NCI-H187 treated with DMSO at 0.1 percent for 48 hours (cell line): Measurements from ENCODE around the gene TUBA4A.
"Not testable (repeated sequence)": the region's sequence is repeated elsewhere in the genome, so short reads cannot be mapped to it uniquely, and the experiment has no call there.

ENCODE experiments used
- DNase-seq: peaks from one replicate; lab custom pipeline; 2025; lab: John Stamatoyannopoulos, UW

TUBA4A gene

DNA sequence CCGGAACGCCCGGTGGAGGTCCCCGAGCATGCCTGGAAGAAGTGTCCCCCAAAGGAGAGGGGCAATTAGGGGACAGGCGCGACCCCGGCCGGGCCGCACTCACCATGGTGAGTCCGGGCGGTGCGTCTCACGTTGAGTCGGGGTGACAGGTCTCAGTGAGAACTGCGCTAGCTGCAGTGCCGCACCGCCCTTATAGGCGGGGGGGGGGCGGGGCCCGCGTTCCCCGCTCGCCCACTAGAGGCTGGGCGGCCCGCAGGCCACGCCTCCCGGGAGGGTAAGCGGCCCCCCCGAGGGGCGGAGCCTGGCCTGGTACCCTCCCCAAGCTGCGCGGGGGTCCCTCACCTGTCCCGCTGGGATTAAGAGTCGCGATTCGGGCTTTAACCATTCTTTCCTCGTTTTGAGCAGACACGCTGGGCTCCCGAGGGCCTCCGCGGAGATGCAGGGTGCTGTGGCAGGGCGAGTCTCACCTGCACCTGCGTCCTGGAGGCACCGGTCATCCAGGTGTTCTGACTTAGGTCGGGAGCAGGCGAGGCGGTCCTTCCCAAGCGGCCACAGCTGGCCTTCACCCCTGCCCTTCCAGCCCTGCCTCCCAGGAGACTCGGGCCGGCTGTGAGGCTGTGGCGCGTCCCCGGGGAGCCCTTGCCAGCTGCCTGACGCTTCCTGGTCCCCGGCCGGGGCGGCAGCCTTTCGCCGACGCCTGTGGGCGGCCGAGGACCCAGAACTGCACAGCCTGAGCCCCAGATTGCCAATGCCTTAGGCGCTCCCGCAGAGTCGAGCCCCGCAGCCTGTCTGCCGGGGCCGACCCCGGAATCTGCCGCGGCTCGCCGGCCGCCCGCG, at the start of gene TUBA4A:
TUBA4A (minus strand) TSS at position 166 of the 837 bp plus-strand sequence; CDS start at position 106, 60 bp downstream.
- no peak for DNase-seq

DNA sequence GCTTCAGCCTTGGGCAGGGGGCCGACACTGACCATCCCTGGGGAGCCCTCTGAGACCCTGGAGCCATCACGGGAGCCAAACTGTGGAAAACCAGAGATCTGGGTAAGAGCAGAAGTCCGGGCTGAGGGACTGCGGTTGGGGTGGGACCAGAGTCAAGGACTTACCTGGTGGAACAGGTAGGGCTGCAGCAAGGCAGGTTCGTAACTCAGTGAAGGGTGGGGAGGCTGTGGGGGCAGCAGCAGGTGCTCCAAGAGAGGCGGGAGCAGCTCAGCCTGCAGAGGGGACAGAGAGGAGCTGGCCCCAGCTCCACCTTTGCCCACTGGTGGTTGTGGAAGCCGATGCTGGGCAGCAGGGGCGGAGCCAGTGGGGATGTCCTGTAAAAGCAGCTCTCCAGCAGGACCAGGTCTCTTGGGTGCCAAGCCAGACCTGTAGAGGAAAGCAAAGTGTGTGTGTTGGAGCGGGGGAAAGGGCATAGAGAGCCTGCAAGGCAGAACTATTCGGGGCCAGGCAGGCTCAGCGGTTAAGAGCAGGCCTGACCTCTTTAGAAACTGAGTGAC, 48.8 kb upstream of the TUBA4A start:
- DNase-seq = no peak

DNA sequence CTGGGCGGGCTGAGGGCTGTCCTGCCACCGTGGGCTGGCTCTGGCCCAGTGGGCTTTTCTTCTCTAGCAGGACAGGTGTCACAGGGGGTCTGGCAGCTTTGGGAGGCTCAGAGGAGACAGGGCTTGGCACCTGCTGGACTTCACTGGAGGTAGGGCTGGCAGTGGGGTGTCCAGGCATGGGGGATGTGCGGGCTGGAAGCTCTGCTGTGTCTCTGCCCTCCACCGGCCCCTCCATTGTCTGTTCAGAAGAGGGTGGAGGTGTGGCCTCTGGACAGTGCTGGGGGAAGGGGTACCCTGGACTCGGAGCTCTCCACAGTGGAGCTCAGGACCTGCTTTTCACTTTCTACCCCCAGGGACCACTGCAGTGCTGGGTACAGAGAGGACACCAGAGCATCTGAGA, 46.3 kb upstream of the TUBA4A start:
- no peak for DNase-seq

DNA sequence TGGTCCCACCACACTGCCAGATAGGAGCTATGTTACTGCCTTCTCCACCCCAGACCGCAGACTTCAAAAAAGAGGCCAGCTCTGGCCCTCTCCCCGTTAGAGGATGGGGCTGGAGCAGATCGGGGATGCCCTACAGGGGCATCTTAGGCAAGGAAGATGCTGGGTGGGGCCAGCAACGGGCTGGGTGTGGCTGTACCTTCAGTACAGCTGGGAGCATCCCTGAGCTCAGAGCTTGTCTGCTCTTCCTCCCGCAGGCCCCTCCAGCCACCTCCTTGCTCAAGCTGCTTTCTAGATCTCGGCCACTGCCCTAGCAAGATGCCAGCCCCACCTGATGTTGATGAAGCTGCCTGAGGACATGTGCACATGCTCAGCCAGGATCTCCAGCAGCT, 45.6 kb upstream of the TUBA4A start:
- no peak for DNase-seq

DNA sequence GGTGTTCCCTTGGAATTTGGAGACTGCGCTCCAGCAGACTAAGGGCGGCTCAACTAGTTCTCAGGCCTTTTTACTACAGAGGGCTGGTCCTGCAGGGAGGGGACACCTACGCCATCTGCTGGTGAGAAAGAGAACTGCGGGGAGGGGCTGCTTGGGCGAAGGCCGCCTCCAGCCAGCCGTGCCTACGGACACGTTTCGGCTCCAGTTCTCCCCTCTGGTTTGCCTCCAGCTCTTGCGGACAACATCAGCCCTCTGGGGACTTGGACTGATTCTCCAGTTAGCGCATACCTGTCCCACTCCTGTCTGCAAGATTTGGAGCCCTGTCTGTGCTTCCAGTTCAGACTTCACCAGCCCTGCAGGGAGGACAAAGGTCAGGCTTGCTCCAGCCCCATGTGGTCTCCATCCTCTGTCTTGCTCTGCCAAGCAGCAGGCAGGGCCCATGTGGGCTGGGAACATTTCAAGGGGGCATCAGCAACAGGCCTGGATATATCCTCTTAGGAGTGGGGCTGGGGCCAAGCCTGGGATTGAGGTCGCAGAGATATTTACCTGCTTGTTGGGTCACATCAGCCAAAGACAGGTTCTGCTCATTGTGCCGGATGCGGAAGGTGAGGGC, 45.1 kb upstream of the TUBA4A start:
- peak; percentile 2 for DNase-seq

DNA sequence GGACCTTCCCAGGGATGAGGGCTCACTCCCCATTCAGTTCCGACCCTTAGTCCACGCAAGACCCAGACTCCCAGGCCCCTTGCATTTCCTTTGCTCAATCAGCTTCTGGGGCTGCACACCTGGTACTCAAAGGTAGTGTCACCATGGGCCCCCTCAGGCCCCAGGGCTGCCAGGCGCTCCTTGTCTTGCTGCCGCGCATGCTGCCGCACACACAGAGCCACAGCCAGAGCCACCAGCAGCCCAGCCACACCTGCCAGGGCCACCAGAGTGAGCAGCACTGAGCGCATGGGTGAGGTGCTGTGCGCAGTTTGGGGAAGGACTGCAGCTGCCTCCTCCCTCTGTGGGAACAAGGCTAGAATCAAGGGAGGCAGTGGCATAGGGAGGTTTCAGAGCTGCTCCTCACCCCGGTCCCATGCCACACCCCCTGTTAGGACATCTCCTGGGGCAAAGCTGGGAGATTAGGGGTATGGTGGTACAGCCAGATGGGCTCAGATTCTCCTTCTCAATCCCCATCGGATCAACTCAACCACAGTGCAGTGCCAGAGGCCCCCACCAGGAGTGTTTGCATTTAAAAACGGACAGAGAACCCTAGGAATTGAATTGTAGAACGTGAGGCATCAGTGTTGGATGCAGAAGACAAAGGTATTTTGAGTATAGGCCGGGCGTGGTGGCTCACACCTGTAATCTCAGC, 44.2 kb upstream of the TUBA4A start:
- DNase-seq = no peak

DNA sequence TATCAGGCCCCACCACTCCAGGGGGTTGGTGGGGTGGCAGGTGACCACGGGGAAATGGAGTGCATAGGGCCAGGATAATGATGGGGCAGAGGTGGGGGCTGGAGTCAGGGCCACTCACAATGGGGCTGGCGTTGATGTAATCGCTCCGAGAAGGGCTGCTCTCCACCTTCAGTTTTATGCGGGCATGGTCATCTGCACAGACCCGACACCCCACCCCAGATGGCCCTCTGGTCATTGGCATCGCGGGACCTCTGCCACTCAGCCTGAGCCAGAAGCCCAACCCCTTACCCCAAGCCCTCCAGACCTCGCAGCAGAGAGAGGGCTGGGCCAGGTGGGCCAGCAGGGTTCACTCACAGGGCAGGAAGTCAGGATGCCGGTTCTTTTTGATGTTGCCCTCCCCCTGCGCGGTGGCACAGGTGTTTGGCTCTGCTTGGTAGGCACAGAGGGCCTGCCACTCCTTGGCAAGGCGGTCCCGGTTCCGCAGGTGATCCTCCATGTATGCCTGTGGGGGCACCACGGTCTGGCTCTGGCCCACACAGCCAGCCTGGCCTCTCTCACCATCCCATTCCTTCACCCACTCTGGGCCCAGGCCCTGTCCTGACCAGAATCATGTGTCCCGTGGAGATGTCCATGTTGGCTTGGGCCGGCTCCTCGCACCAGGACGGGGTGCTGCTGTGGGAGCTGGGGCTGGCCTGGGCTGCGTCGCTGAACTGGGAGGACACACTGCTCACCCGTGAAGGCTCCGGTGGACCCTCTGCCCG, 43.1 kb upstream of the TUBA4A start:
- DNase-seq = no peak

DNA sequence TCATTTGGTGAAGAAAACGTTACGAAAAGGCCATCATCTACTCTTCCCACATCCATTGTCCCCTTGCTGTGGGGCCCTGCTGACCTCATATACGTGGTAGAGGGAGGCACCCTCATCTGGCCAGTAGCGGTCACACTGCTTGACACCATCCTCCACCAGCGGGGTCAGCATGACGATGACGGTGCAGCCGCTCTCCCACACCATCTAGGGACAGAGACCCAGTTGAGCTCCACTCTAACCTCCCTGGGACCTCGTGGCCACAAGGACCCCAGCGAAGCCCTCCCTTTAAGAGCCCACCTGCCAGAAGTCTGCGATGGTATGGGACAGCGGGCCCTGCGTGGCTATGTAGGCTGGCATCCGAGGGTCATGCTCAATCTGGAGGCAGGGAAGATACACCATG, 42.4 kb upstream of the TUBA4A start:
- no peak for DNase-seq

DNA sequence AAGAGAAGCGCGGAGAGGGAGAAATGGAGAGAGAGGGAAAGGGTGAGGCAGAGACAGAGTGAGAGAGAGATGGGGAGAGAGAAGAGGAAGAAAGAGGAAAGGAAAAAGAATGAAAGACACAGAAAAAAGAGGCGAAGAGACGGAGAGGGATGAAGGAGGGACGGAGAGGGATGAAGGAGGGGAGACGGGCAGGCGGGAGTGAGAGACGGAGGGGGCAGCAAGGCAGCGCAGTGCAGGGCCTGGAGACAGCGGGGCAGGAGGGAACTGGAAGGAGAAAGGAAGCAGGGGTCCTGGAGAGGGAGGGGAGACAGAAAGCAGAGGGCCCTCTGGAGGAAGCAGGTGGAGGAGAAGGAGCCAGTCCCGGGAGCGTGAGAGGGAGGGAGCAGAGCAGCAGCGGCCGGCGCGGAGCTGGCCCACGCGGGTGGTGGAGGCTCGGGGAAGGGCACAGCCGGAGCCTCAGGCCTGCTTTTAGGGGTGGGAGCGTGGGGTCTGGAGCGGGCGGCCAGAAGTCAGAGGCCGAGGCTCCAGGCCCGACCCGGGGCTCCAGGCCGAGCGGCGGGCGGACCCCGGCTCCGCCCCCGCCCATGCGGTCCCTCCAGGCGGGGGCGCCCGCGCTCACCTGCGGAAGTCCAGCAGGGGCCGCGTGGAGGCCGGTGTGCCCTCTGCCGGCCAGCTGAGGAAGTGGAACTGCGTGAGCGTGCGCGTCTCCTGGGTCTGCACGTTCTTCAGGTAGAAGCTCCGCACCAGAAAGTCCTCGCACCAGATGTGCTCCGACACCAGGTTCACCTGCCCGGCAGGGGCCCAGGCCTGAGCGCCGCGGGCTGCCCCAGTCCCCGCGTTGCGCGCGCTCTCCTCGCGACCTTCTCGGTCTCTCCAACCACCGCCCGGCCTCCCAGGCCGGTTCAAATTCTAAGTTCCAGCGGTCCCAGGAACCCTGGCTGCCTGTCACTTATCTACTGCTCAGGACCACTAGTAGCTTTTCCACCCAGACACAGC, 40.9 kb upstream of the TUBA4A start:
- DNase-seq = peak; percentile 2

DNA sequence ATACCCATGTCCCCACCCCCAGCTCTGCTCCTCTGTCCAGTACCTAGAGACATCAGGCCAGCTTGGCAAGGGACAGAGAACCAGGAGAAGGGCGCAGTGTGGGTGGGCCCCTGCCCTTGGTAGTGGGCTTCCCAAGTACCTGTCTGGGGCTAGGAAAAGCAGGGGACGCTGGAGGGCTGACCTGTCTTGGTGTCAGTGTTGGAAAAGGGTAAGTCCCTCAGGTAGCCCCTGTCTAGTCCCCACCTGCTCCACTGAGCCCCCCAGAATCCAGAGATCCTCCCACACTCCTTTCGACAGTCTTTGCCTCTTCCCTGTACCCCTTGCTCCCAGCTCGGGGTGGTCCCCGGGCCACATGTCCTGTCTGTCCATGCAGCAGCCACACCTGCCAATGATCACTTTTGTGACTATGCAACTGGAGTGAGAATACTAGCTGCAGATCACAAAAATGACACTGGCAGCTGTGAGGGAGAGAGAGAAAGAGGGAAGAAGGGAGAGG, 40.1 kb upstream of the TUBA4A start:
- no peak for DNase-seq

DNA sequence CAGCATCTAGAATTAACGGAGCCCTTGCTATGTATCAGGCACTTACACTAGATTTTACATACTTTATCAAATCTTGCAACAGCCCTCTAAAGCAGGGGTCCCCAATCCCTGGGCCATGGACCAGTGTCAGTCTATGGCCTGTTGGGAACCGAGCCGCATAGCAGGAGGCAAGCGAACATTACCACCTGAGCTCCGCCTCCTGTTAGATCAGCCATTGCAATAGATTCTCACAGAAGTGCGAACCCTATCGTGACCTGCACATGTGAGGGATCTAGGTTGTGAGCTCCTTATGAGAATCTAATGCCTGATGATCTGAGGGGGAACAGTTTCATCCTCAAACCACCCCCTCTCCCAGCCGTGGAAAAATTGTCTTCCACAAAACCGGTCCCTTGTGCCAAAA, 38.9 kb upstream of the TUBA4A start:
- DNase-seq = no peak

DNA sequence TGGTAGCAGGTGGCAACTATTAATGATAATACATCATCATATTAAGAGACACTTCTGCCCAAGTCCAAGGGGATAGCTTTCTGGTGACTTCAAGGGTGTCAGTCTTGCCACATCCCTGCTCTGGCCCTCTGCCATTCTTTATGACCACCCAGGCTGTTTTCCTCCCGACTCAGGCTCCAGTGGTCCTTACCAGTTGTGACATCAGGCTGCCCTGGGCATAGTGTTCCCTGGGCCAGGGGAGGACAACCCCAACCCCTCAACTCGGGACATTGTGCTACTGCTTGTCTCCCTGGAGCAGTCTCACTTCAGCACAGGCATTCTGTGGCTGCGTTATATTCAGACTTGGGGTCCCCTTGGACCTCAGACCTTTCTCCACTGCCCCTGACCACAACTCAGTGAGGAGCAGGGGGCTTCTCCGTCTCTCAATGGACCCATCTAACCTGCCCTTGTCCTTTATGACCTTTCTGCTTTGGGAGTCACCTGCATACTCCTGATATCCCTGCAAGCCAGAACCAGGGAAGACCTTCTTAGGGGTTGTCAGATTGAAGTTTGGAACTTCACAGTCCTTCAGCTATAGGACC, 38.3 kb upstream of the TUBA4A start:
- no peak for DNase-seq

DNA sequence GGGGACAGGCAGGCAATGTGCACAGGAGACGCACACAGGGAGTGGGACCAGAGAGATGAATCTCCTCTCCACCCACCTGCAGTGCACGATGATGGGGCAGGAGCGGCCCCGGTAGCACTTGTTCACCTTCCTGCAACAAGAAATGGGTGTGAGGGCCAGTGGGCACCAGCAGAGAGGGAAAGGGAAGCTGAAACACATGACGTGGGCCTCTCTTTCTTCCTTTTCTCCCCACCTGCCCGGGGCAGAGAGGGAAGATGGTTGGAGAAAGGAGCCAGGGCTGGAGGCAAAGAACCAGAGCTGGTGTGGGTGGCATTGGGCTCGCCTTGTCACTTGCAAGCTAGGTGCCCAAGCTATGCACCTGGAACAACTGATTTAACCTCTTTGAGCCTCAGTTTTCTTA, 37.7 kb upstream of the TUBA4A start:
- no peak for DNase-seq

DNA sequence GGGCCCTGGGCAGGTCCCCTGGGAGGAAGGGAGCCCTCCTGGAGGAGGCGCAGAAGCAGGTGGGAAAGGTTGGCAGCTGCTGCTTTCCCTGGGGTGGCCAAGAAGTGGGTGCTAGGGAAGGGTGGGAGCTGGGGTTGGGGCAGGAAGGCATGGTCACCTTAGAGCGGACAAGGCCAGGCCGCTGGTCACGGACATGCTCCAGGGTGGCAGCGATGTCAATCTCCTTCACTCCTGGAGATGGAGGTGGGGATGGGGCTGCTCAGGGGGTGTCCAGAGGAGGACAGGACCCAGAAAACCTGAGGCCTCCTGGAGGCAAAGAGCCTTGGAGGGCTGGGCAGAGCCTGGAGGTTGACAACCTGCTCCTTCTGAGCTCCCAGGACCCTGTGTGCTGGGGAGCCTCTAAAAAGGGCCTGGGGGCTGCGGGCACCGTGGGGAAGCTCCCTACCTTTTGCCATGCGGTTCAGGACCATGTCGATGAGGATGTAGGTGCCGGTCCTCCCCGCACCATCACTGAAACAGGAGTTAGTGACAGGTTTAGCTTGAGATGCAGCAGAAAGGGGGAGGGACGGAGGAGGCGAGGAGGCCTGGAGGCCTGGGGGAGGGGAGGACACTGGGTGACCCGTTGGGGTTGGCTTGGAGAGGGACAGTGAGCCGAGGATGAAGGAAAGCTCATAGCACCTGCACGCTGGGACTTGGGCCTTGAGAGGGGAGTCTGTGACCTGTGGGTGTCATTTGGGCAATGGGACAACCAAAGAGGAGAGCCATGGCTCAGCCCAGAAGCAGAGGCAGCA, 36.9 kb upstream of the TUBA4A start:
- no peak for DNase-seq

DNA sequence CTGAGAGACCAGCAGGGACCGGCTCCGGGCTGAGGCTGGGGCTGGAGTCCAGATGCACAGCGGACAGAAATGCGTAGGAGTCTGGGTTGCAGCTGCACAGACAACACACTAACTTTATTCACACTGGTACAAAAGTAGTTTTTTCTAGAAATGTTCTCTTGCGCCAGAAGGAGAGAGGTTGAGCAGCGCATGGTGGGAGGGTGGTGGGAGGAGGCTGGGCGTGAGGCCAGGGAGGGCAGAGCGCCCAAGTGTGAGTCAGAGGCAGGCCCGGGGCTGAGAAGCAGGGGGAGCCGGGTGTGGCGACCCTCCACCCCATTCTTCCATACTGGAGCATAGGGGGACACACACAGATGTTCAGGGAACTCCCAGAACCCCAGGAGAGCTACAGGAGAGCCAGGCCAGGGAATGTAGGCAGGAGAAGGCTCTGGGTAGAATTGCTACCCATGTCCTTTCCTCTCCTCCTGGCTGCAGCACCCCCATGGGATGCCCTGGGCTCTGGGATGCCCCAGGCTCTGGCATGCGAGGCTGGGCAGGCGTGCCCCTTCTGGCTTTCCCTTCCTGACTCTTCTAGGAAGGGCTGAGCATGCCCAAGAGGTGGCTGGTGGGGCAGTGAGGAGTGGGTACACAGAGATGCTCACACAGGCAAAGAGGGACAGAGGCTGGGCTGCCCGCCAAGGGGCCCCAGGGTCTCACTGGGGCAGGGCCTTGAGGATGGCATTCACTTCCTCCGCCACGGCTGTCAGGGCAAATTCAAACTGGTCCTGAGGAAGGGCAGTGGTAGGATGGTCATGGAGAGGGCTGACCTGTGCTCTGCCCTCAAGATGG, 36.0 kb upstream of the TUBA4A start:
- DNase-seq = no peak

DNA sequence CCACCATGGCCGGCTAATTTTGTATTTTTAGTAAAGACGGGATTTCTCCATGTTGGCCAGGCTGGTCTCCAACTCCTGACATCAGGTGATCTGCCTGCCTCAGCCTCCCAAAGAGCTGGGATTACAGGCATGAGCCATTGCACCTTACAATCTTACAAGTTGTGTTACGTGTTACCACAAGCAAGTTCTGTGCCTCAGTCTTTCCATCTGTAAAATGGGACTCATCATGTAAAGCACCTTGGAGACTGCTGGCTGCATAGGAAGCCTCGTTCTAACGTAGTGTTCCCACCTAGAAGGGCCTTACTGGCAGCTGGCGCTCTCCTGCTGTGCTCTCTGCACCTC, 35.4 kb upstream of the TUBA4A start:
- no peak for DNase-seq

DNA sequence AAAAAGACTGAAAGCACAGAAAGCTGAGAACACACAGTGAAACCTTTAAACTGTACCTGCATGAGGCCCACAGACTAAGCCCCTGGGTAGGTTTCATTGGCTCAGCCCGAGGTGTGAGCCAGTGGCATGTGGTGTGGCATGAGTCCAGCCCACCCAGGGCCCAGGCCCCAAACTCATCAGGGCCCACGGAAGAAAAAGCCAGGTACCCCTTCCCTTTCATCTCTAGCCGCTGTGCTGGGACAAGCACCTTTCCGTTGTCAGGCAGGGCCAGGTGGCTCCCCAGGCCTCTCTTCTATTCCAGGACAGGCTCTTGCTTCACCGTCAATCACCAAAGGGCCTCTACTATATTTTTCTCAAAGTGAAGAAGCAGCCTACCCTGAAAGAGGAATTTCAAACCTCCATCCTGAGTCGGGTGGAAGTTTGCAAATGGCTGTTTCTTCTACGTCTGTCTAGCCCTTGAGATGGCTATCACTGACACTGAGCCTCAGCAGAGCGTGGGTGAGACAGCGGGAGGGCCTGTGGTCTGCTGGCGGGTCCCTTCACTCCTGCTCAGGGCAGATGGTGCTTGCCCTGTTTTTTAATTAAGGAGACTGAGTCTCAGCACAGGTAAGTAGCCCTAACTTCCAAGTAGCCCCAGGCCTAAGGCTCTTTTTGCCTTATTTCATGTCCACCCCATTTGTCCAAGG, 34.0 kb upstream of the TUBA4A start:
- DNase-seq = no peak

DNA sequence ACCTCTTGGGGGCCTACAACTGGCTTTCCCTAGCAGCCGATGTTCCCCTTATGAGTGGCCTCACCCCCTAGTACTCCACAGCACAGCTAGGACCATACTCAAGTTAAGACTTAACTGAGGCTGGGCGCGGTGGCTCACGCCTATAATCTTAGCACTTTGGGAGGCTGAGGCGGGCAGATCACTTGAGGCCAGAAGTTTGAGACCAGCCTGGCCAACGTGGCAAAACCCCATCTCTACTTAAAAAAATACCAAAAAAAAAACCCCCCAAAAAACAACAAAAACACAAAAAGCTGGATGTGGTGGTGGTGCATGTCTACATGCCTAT, 33.4 kb upstream of the TUBA4A start:
- not testable (repeated sequence) for DNase-seq
